Amniotic stem cell (primary cell): ENCODE results near the gene ZMYND8.

Source experiments
- DNase-seq: peaks from one replicate; lab custom pipeline; 2025; lab: John Stamatoyannopoulos, UW

ZMYND8 gene

DNA sequence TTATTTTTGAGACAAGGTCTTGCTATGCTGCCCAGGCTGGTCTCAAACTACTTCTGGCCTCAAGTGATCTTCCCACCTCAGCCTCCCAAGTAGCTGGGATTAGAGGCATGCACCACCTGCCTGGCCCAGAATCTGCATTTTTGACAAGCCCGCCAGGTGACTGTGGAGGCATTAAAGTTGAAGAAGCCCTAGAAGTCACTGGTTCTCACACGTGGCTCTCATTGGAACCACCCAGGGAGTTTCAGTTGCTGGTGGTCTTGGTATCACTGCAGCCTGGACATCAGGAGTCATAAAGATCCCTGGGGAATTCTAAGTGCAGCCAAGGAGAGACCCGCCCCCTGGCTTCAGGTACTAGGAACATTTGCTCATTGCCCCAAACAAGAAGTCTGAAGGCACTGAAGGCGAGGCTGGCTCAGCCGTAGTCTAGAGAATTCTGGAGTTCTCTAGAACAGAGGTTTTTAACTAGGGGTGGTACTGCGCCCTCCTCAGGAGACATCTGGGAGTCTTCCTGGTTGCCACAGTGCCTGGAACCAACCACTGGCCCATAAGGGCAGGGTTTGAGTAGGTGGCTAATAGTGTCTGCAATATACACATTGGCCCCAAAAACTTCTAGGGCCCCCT lies 182.8 kb downstream of the ZMYND8 start:
- DNase-seq = no peak

GRCh38 chr20:47172579-47172978 lies 183.9 kb downstream of the ZMYND8 start:
- DNase-seq = no peak

GRCh38 chr20:47167846-47168245 lies 188.7 kb downstream of the ZMYND8 start:
- no peak for DNase-seq

DNA sequence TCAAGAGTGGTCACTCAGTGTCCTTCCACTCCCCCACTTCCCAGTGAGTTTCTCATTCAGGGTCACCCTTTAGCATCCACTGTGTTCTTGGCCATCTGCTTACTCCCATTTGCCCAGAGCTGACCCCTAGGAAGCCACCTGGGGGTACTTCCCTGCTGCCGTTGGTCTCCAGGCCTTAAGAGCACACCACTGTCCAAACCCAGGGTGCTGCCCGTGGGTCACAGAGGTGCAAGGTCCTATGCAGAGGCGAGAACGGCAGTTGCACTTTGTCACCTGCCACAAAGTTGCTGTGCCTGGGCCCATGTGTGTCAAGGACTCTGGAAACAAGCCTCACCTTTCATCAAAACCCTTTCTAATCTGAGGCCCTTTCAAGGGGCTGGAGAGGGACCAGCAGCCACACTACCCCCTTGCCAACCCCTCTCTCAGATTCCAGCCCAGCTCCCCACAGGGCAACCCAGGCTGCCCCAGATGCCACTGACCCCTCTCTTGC lies 191.1 kb downstream of the ZMYND8 start:
- no peak for DNase-seq

- DNase-seq = no peak
These were observed 192.4 kb downstream of the ZMYND8 start for GRCh38 chr20:47164140-47164539.

DNA sequence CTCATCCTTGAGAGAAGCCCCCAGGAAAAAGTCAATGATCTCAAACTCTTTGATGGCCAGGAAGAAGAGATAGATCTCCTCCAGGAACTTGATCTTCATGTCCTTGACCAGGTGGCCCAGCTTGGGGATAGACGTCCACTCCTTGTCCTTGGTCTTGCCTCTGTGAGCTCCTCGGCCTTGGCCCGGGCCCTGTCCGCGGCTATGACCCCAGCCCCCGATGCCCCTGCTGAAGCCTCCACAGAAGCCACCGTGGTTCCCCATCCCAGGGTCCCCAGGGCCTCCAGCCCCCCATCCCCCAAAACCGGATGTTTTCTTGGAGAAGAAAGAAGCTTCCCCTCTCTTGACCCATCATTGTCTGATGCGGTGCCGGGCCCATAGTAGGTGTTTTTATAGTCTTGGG lies 195.1 kb downstream of the ZMYND8 start:
- no peak for DNase-seq

DNA sequence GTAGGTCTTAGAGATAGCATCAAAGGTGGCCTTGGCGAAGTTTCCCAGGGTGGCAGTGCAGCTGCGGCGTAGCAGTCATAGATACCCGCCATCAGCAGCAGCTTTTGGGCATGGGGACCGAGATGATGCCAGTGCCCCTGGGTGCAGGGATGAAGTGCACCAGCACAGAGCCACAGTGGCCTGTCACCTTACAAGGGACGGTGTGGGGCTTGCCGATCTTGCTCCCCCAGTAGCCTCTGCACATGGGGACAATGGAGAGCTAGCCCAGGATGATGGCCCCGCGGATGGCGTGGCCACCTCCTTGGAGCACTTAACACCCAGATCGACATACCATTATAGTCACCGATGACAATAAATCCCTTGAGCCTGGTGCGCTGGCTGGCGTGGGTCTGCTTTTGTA lies 195.5 kb downstream of the ZMYND8 start:
- DNase-seq = no peak

DNA sequence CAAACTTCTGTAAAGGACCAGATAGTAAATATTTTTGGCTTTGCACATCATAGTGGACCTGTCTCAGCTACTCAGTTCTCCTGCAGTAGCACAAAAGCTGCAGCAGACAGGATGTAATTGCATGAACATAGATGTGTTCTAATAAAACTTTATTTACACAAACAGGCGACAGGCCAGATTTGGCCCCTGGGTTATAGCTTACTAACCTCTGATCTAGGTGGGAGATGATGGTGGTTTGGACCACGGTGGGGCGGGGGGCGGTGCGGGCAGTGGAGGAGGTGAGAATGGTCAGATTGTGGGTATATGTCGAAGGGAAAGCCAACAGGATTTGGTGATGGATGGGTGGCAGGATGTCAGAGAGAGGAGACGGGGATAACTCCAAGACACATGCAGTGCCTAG lies 196.3 kb downstream of the ZMYND8 start:
- DNase-seq = no peak
